NCI-H2196 (cell line): ENCODE data around the gene LAT.

ENCODE experiments used
- DNase-seq: peaks from one replicate; lab custom pipeline; 2025; ENCODE audit not compliant: unreplicated experiment; lab: John Stamatoyannopoulos, UW

LAT gene

DNA sequence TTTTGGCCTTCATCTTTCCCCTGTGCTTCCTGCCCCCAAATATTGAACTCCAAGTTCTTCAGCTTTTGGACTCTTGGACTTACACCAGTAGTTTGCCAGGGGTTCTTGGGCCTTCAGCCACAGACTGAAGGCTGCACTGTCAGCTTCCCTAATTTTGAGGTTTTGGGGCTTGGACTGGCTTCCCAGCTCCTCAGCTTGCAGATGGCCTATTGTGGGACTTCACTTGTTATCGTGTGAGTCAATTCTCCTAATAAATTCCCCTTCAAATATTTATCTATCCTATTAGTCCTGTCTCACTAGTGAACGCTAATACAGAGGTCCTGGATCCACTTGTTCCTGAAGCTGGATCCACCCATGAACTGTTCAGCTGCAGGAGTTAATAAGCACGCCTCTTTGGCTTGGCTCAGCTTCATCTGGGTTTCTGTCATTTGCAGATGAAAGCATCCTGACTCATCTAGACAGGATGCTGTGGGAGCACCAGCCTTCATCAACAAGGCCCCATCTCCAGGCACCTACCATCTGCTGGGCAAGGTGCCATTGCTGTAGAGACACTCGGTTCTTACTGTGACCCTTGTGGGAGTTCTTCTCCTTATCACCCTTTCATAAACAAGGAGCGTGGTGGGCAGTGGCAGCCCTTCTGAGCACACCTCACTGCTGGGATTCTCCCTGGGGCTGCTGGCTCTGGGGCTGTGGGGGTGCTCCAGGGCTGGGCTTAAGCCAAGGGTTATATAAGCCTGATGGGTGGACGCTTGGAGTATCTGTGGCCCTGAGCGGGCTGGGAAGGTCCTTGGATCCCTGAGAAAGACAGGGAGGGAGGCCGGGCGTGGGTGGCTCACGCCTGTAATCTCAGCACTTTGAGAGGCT lies 23.1 kb downstream of the LAT start:
- no peak for DNase-seq

DNA sequence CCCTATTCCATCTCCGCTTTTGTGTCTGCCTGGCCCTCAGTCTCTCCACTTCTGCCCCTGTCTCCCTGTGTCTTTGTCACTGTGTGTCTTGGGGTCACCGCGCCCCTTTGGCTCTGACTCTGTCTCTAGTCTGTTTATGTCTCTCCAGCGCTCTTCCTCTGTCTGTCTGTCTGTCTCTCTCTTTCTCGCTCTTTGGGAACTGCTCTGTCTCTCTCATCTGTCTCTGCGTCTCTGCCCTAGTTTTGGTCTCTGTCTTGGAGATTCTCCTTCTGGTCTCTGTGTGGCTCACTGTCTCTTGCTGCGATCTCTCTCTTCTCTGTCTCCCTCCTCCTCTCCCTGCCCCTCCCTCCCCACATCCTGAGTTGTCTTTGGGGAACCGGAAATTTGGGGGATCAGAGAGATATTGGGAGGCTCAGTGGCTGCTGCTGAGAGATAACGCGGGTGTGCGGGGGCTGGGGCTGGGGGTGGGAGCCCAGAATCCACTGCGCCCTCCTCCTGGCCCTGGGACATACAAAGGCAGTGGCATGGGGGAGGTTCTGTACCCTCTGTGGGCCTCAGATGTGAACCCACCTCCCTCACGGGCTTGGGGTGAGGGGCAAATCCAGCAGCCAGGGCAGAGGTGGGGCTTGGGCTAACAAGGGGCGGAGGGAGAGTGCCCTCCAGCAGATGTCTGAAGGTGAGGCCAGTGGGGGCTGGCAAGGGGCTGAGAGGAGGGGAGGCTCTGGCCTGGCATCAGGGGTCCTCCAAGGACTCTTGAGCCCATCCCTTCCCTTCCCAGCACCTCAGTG lies 24.4 kb downstream of the LAT start:
- DNase-seq = no peak

DNA sequence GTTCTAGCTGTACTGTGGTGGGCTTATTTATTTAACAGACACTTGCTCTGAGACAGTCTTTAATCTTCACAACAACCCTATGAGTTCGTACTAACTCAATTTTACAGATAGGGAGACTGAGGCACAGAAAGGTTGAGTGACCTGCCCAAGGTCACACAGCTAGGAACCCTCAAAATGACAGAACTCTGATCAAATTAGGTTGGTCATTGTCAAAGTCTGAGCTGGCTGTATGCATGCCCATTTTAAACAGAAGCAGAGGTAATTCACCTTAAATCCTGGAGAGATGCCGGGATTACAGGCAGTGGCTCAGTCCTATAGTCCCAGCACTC lies 24.9 kb downstream of the LAT start:
- DNase-seq = no peak

DNA sequence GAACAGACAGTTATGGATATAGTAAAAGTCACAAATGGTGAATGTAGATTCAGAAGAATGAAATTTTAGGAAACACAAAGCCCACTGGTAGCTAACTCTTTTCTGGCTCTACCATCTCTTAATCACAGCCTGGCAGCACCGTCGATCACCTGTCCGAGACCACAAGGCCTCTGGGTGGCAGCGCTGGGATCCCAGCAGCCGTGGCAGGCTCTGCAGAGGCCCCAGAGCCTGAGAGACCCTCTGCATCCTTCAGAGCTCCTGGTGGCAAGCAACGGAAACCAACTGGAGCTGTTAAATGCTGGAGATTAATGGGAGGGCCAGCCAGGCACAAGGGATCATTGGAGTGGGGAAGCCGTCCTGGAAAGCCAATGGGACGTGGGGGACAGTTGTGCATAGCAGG lies 26.3 kb downstream of the LAT start:
- DNase-seq = no peak

DNA sequence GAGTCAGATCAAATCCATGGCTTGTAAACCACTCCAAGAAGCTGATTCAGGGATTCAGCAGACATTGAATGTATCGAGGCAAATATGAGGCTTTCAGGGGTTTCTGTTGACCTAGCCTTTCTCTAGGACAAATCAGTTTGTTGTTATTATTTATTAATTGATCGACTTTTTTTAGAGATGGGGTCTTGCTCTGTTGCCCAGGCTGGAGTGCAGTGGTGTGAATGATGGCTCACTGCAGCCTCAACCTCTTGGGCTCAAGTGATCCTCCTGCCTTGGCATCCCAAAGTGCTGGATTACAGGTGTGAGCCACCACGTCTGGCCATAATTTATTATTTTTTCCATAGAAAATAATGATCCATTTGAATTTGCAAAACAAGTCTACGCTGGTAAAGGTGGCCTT lies 27.0 kb downstream of the LAT start:
- no peak for DNase-seq

DNA sequence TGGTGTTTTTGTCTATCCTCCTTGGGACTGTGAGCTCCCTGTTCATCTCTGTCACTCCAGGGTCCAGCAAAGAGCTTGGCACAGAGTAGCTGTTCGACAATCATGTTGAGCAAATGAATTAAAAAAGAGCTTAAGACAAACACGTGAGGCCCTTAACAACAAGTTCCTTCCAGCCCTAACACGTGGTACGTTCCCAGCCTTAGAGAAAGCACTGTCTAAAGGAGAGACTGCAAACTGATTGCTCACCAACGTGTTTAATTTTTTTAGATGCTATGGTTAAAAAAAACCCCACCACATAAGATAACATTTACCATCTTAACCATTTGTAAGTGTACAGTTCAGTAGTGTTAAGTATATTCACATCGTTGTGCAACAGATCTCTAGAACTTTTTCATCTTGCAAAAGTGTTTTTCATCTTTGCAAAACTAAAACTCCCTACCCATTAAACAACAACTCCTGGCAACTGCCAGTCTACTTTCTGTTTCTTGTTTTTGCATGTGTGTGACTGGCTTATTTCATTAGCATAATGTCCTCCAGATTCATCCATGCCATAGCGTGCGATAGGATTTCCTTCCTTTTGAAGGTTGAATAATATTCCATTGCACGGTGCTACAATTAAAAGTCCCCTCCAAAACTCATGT lies 28.2 kb downstream of the LAT start:
- DNase-seq = no peak

DNA sequence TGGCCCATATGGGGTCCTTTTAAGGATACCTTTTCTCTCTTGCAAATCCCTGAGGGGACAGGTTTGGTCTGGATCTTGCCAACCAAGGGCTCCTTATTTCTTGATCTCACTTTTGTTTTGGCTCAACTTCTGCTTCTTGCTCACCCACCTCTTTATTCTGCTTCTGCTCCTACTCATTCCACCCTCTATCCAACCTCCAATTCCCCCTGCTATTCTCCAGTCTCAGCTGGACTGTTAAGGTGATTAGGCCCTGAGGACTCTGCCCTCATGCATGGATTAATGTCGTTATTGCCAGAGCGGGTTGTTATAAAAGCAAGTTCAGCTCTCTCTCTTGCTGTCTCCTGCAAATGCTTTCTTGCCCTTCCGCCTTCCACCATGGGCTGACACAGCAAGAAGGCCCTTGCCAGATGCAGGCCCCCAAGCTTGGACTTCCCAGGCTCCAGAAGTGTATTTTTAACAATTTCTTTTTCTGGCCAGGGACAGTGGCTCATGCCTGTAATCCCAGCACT lies 29.8 kb downstream of the LAT start:
- no peak for DNase-seq

- DNase-seq = no peak
Observed at GRCh38 chr16:29022196-29022595, 37.3 kb downstream of the LAT start.

GRCh38 chr16:29023279-29024277 lies 38.7 kb downstream of the LAT start:
- no peak for DNase-seq

DNA sequence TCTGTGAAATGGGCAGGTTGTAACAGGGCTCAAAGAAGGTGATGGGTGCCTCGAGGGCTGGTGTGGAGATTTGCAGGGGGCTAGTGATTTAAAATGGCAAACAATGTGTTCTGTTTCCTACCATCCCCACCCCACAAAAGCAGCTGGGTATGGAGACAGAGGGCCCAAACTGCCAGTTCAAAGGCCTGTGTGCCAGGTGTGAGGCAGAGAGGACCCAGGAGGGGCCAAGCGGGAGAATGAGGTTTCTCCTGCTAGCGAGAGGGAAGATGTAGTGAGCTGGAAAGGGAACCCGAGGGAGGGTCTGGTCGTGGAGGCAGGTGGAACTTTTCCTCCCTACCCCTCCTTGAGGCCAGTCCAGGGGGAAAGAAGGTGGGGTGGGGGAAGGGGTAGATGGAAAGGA lies 39.4 kb downstream of the LAT start:
- DNase-seq = no peak

DNA sequence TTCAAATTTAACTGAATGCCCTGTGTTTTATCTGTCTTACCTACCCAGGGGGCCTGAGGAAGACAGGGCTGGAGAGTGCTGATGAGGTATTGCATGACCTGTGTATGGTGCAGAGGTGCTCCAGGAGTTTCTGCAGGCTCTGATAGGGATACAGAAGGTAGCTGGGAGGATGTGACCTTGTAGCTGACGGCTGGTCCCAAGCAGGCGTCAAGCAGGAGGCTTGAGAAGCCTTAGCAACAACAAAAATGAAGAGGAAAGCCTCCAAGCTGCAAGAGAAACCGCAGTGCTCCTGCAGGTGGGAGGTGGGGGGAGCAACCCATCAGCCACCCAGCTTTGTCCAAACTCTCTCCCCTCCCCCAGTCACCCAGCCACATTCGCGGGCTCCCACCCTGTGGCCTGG lies 40.4 kb downstream of the LAT start:
- no peak for DNase-seq

- no peak for DNase-seq
Observed at GRCh38 chr16:29025735-29026134, 40.9 kb downstream of the LAT start.

GRCh38 chr16:29028457-29029167 lies 43.8 kb downstream of the LAT start:
- DNase-seq = no peak

- no peak for DNase-seq
Observed at GRCh38 chr16:29029168-29029994, 44.5 kb downstream of the LAT start.

GRCh38 chr16:29030086-29030840 lies 45.4 kb downstream of the LAT start:
- no peak for DNase-seq
